ENCODE measurements around the gene SPEM3.

SPEM3 gene

DNA sequence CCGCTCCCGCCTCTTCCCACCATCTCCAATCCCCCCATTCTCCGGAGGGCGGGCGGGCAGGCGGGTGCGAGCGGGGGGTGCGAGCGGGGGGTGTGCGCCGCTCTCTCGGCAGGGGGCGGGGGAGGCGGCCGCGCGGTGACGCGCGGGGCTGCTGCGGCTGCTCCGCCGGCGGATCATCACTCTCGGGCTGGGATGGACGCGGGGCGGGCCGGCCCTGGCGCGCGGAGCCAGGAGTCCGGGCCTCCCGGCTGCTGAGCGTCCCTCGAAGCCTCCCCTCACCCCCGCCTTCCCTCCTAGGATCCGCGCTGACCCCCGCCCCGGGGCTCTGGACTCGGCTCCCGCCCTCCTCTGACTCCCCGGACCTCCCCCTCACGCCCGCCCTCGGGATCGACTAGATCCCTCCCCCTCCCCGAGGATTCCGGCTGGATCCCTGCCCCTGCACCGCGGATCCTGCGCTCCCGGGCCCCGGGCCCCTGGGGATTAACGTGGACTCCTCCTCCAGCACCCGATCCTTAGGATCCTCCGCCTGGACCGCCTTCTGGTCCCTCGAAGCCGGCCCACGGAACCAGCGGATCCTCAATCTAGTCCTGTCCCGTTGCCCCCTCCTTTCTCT lies 23.8 kb upstream of the SPEM3 start:
- no peak for TF ChIP-seq CREB1 (IDR thresholded peaks at IDR 0.05; ENCODE audit: low read depth)

DNA sequence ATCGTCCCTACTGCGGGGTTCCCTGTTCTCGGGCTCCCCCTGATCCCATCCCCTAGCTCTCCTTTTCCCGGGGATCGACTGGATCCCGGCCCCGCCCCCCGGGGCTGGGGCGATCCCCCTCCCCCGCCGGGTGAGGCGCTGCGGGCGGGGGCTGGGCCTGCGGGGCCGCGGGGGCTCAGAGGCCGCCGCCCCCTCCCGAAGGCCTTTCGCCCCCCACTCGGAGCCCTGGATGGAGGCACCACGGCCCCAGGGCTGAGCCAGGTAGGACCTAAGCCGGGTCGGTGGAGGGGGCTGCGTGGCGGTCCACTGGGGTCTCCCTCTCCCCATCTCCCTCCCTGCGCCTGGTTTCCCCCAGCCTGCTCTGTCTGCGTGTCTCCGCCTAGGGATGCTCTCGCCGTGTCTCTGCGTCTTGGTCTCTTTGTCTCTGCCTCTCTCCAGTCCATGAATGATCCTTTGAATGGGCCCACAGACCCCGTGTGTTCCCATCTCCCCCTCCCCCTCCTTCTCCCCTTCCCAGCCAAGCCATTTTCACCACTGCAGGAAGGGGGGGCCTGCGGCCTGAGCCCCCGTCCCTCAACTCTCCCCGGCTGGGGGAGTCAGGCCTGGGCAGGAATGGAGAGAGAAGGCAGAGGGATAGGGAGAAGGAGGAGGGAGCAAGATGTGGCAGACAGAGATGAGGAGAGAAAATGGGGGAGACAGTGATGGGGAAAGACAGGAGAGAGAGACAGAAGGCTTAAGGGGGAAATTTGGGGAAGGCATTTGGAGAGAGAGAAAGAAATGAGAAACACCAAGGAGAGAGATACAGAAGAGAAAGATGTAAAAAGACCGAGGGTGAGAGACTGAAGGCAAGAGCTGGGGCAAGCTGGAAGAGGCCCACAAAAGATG lies 23.1 kb upstream of the SPEM3 start:
- TF ChIP-seq NFIC (IDR thresholded peaks at IDR 0.05) = no peak
- no peak for TF ChIP-seq EGR1 (IDR thresholded peaks at IDR 0.05)
- TF ChIP-seq ZBTB7A (IDR thresholded peaks at IDR 0.05; ENCODE audit: low read depth) = no peak
- TF ChIP-seq CREB1 (IDR thresholded peaks at IDR 0.05; ENCODE audit: low read depth) = no peak
- TF ChIP-seq, protein P1, sequence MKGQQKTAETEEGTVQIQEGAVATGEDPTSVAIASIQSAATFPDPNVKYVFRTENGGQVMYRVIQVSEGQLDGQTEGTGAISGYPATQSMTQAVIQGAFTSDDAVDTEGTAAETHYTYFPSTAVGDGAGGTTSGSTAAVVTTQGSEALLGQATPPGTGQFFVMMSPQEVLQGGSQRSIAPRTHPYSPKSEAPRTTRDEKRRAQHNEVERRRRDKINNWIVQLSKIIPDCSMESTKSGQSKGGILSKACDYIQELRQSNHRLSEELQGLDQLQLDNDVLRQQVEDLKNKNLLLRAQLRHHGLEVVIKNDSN (IDR thresholded peaks at IDR 0.05) = no peak

DNA sequence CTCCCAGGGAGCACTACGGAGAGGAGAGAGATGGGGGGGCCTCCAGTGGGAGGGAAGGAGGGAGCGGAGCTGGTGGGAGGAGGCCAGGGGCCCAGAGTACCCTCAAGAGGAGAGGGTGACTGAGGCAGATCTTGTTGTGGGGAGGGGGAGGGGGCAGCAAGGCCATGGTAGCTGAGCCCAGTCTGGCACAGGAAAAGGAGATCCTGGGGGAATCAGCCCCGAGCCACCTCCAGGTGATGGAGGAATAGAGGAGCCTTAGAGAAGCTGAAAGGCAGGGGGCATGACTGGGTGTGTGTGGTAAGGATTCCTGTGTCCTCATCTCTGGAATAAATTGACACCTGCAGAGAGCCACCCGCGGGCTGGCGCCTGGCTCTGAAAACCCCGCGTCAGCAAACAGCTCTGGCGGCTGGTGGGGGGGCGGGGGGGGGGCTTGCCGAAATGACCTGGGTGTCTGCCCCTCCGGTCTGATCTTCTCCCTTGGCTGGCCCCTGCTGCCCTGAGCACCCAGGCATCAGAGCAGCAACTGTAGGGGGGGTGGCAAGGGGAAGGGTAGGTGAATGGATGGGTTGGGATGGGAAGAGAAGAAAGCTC lies 22.3 kb upstream of the SPEM3 start:
- TF ChIP-seq YY1 (IDR thresholded peaks at IDR 0.05; ENCODE audit: low read depth) = no peak
- no peak for TF ChIP-seq ZBTB7A (IDR thresholded peaks at IDR 0.05; ENCODE audit: low read depth)
- TF ChIP-seq TCF12 (IDR thresholded peaks at IDR 0.05; ENCODE audit: low read depth) = no peak
- TF ChIP-seq EP300 (IDR thresholded peaks at IDR 0.05; ENCODE audit: borderline replicate concordance) = no peak
- TF ChIP-seq, protein P2, sequence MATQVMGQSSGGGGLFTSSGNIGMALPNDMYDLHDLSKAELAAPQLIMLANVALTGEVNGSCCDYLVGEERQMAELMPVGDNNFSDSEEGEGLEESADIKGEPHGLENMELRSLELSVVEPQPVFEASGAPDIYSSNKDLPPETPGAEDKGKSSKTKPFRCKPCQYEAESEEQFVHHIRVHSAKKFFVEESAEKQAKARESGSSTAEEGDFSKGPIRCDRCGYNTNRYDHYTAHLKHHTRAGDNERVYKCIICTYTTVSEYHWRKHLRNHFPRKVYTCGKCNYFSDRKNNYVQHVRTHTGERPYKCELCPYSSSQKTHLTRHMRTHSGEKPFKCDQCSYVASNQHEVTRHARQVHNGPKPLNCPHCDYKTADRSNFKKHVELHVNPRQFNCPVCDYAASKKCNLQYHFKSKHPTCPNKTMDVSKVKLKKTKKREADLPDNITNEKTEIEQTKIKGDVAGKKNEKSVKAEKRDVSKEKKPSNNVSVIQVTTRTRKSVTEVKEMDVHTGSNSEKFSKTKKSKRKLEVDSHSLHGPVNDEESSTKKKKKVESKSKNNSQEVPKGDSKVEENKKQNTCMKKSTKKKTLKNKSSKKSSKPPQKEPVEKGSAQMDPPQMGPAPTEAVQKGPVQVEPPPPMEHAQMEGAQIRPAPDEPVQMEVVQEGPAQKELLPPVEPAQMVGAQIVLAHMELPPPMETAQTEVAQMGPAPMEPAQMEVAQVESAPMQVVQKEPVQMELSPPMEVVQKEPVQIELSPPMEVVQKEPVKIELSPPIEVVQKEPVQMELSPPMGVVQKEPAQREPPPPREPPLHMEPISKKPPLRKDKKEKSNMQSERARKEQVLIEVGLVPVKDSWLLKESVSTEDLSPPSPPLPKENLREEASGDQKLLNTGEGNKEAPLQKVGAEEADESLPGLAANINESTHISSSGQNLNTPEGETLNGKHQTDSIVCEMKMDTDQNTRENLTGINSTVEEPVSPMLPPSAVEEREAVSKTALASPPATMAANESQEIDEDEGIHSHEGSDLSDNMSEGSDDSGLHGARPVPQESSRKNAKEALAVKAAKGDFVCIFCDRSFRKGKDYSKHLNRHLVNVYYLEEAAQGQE (IDR thresholded peaks at IDR 0.05; ENCODE audit: low read depth) = no peak
- TF ChIP-seq, protein P3, sequence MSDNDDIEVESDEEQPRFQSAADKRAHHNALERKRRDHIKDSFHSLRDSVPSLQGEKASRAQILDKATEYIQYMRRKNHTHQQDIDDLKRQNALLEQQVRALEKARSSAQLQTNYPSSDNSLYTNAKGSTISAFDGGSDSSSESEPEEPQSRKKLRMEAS (IDR thresholded peaks at IDR 0.05) = no peak
- TF ChIP-seq EGR1 (IDR thresholded peaks at IDR 0.05) = no peak
- no peak for TF ChIP-seq CEBPB (IDR thresholded peaks at IDR 0.05)
- TF ChIP-seq TEAD4 (IDR thresholded peaks at IDR 0.05) = no peak
- TF ChIP-seq FOXM1 (IDR thresholded peaks at IDR 0.05; ENCODE audit: borderline replicate concordance, low read depth) = no peak
- TF ChIP-seq, protein P1 (IDR thresholded peaks at IDR 0.05) = no peak
- no peak for TF ChIP-seq RAD21 (IDR thresholded peaks at IDR 0.05; ENCODE audit: low read depth)
- TF ChIP-seq NFIC (IDR thresholded peaks at IDR 0.05) = no peak
- TF ChIP-seq TAF1 (IDR thresholded peaks at IDR 0.05; ENCODE audit: low read depth) = no peak
- TF ChIP-seq CREB1 (IDR thresholded peaks at IDR 0.05; ENCODE audit: low read depth) = no peak

DNA sequence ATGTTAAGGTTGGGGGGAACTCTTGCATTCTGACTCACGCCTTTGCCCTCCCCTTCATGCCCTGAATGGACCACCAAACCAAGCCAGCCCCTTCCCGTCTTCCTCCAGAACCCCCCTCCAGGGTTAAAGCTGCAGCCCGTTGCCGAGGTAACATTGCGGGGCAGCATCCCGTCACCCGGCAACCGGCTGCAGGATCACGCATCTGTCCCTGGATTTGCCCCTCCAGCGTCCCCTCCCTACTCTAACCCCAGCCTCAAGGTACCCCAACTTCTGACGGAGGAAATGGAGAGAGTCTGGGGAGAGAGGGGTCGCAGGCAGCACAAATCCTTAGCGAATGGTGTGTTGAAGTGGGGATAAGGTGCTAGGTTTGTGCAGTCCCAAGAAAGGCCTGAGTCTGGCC lies 21.6 kb upstream of the SPEM3 start:
- TF ChIP-seq TAF1 (IDR thresholded peaks at IDR 0.05; ENCODE audit: low read depth) (no peak), NFIC (IDR thresholded peaks at IDR 0.05) (no peak), FOXM1 (IDR thresholded peaks at IDR 0.05; ENCODE audit: borderline replicate concordance, low read depth) (no peak), EP300 (IDR thresholded peaks at IDR 0.05; ENCODE audit: borderline replicate concordance) (no peak), CEBPB (IDR thresholded peaks at IDR 0.05) (no peak), TCF12 (IDR thresholded peaks at IDR 0.05; ENCODE audit: low read depth) (no peak), CREB1 (IDR thresholded peaks at IDR 0.05; ENCODE audit: low read depth) (no peak), YY1 (IDR thresholded peaks at IDR 0.05; ENCODE audit: low read depth) (no peak), TEAD4 (IDR thresholded peaks at IDR 0.05) (no peak)
- TF ChIP-seq, protein P2 (IDR thresholded peaks at IDR 0.05; ENCODE audit: low read depth) = no peak
- TF ChIP-seq, protein P1 (IDR thresholded peaks at IDR 0.05) = no peak

DNA sequence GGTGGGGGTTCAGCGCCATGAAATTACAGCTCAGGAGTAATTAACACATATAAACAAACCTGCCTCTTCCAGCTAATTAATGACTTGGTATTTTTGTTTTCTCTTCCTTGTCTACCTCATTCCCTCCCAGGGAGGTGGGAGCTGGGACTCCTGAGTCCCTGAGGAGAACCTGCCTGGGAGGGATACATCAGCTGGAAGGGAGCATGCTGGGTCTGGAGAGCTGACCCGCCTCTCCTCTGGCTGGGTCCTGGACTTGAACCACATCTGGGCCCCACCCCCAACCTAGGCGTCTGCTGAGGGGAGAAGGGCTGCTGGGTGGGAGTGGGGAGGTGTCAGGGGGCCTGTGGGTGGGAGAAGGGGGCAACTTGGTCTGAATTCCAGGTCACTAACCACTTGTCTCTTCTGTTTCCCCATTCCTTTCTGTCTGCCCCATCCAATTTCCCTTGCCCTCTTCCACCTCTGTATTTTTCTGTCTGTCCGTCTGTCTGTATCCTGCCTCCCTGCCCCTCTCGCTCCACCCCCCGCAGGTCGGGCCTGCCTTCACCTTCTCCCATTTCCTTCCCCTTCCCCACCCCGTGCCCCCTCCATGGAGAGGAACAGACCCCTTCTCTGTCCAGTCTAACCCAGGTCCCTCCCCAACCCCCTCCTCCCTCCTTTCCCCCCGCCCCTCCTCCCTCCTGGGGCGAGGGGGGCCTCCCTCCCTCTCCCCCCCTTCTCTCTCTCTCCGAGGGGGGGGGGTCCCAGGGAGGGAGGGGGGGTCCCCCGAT lies 21.0 kb upstream of the SPEM3 start, which contains the start of gene NLGN2:
Gene NLGN2, plus strand, starts transcription at position 361 of the 767 bp plus-strand sequence. CDS start 411 bp downstream, outside the sequence.
- TF ChIP-seq FOXM1 (IDR thresholded peaks at IDR 0.05; ENCODE audit: borderline replicate concordance, low read depth) (no peak), TCF12 (IDR thresholded peaks at IDR 0.05; ENCODE audit: low read depth) (no peak), EP300 (IDR thresholded peaks at IDR 0.05; ENCODE audit: borderline replicate concordance) (no peak), RAD21 (IDR thresholded peaks at IDR 0.05; ENCODE audit: low read depth) (no peak), TEAD4 (IDR thresholded peaks at IDR 0.05) (no peak), YY1 (IDR thresholded peaks at IDR 0.05; ENCODE audit: low read depth) (no peak), CEBPB (IDR thresholded peaks at IDR 0.05) (no peak), CREB1 (IDR thresholded peaks at IDR 0.05; ENCODE audit: low read depth) (no peak), NFIC (IDR thresholded peaks at IDR 0.05) (no peak), EGR1 (IDR thresholded peaks at IDR 0.05) (no peak)
- TF ChIP-seq, protein P2 (IDR thresholded peaks at IDR 0.05; ENCODE audit: low read depth) = no peak
- TF ChIP-seq, protein P1 (IDR thresholded peaks at IDR 0.05) = no peak
- TF ChIP-seq, protein P3 (IDR thresholded peaks at IDR 0.05) = no peak
